ENCODE data around the gene RBM17.

RBM17 gene

GRCh38 chr10:6071181-6072175, 17.4 kb upstream of the RBM17 start:
- DNase-seq (ENCODE audit: low read depth) = no peak
- no peak for TF ChIP-seq CTCF (conservative IDR thresholded peaks at IDR 0.05; ENCODE audit: low read depth, low read length)
- no peak overlapping the region for H3K4me3 ChIP-seq (ENCODE audit: low read length)

- H3K4me3 ChIP-seq (ENCODE audit: low read length) = no peak overlapping the region
- DNase-seq (ENCODE audit: low read depth) = no peak
- TF ChIP-seq CTCF (conservative IDR thresholded peaks at IDR 0.05; ENCODE audit: low read depth, low read length) = no peak
Observed at GRCh38 chr10:6072215-6072934, 16.5 kb upstream of the RBM17 start.

GRCh38 chr10:6074489-6075301, 14.1 kb upstream of the RBM17 start:
- no peak for DNase-seq (ENCODE audit: low read depth)
- H3K4me3 ChIP-seq (ENCODE audit: low read length) = no peak overlapping the region
- TF ChIP-seq CTCF (conservative IDR thresholded peaks at IDR 0.05; ENCODE audit: low read depth, low read length) = no peak

- TF ChIP-seq CTCF (conservative IDR thresholded peaks at IDR 0.05; ENCODE audit: low read depth, low read length) = no peak
- no peak overlapping the region for H3K4me3 ChIP-seq (ENCODE audit: low read length)
- no peak for DNase-seq (ENCODE audit: low read depth)
Observed at GRCh38 chr10:6077071-6077675, 11.7 kb upstream of the RBM17 start.

- no peak for DNase-seq (ENCODE audit: low read depth)
- TF ChIP-seq CTCF (conservative IDR thresholded peaks at IDR 0.05; ENCODE audit: low read depth, low read length) = no peak
- no peak overlapping the region for H3K4me3 ChIP-seq (ENCODE audit: low read length)
Observed at GRCh38 chr10:6079044-6079443, 9.8 kb upstream of the RBM17 start.

- TF ChIP-seq CTCF (conservative IDR thresholded peaks at IDR 0.05; ENCODE audit: low read depth, low read length) = no peak
- DNase-seq (ENCODE audit: low read depth) = no peak
- H3K4me3 ChIP-seq (ENCODE audit: low read length) = no peak overlapping the region
Observed at GRCh38 chr10:6080417-6080973, 8.3 kb upstream of the RBM17 start.

Data from retinal pigment epithelial cell (primary cell).